Measurements from ENCODE around the gene CTXN3.
"Not testable (repeated sequence)": the region's sequence is repeated elsewhere in the genome, so short reads cannot be mapped to it uniquely, and the experiment has no call there.

Gene CTXN3

GRCh38 chr5:127652952-127653611, 4.2 kb downstream of the CTXN3 start:
- DNase-seq: no peak

- DNase-seq: no peak
Measured at GRCh38 chr5:127656825-127657224, 7.9 kb downstream of the CTXN3 start.

- no peak for DNase-seq
Measured at GRCh38 chr5:127660047-127660733, 11.3 kb downstream of the CTXN3 start.

GRCh38 chr5:127664093-127664492, 15.2 kb downstream of the CTXN3 start:
- DNase-seq: no peak

GRCh38 chr5:127665641-127666040, 16.8 kb downstream of the CTXN3 start:
- no peak for DNase-seq

- DNase-seq: no peak
Measured at GRCh38 chr5:127666043-127666716, 17.3 kb downstream of the CTXN3 start.

- no peak for DNase-seq
Measured at GRCh38 chr5:127667926-127668325, 19.0 kb downstream of the CTXN3 start.

GRCh38 chr5:127671218-127671617, 22.3 kb downstream of the CTXN3 start:
- no peak for DNase-seq

GRCh38 chr5:127673117-127673800, 24.4 kb downstream of the CTXN3 start:
- no peak for DNase-seq

GRCh38 chr5:127676951-127677350, 28.1 kb downstream of the CTXN3 start:
- not testable (repeated sequence) for DNase-seq

GRCh38 chr5:127679691-127680330, 30.9 kb downstream of the CTXN3 start:
- DNase-seq: not testable (repeated sequence)

- no peak for DNase-seq
Measured at GRCh38 chr5:127680595-127680994, 31.7 kb downstream of the CTXN3 start.

- DNase-seq: no peak
Measured at GRCh38 chr5:127683008-127683407, 34.1 kb downstream of the CTXN3 start.

- DNase-seq: no peak
Measured at GRCh38 chr5:127684726-127685467, 36.0 kb downstream of the CTXN3 start.

GRCh38 chr5:127685662-127686061, 36.8 kb downstream of the CTXN3 start:
- DNase-seq: no peak

- no peak for DNase-seq
Measured at GRCh38 chr5:127686424-127686823, 37.5 kb downstream of the CTXN3 start.

GRCh38 chr5:127694518-127695171, 45.8 kb downstream of the CTXN3 start:
- no peak for DNase-seq

GRCh38 chr5:127695346-127695745, 46.5 kb downstream of the CTXN3 start:
- DNase-seq: no peak

- no peak for DNase-seq
Measured at GRCh38 chr5:127696683-127697082, 47.8 kb downstream of the CTXN3 start.

GRCh38 chr5:127697894-127698600, 49.2 kb downstream of the CTXN3 start:
- no peak for DNase-seq

GRCh38 chr5:127699416-127699815, 50.5 kb downstream of the CTXN3 start:
- no peak for DNase-seq
